Thymus (tissue), 11 donors: ENCODE measurements around the gene FOXO3. TPM values are rescaled to one million over a fixed set of nuclear protein-coding genes. Genes with fewer than 3 reads are reported as not detected.

Experiments
- DNase-seq, 9 donors: peaks; one replicate each; pipeline ENCODE4 v3.0.0-alpha.2; 2013; ENCODE audit warnings: low spot score in 9 of 9, low read depth in 6 of 9, missing footprints in 1 of 9
- H3K27ac ChIP-seq, 2 donors: one replicate each; pipeline ENCODE4 v1.5.1; 2013; ENCODE audit warnings: control low read depth in 1 of 2, low read depth in 1 of 2, low read length in 1 of 2, mild to moderate bottlenecking in 1 of 2, moderate library complexity in 1 of 2
- H3K27me3 ChIP-seq, 2 donors: one replicate each; pipeline ENCODE4 v1.5.1; 2013; ENCODE audit warnings: low read length in 1 of 2; ENCODE audit not compliant: control insufficient read depth in 2 of 2, insufficient read depth in 1 of 2
- H3K36me3 ChIP-seq, 2 donors: one replicate each; pipeline ENCODE4 v1.5.1; 2013; ENCODE audit warnings: low read length in 1 of 2, mild to moderate bottlenecking in 1 of 2, moderate library complexity in 1 of 2; ENCODE audit not compliant: control insufficient read depth in 2 of 2, insufficient read depth in 2 of 2
- H3K4me1 ChIP-seq, 2 donors: one replicate each; pipeline ENCODE4 v1.5.1; 2013; ENCODE audit warnings: low read length in 2 of 2; ENCODE audit not compliant: control insufficient read depth in 2 of 2, insufficient read depth in 2 of 2
- H3K4me3 ChIP-seq, 2 donors: one replicate each; pipeline ENCODE4 v1.5.1; 2013; ENCODE audit warnings: low read length in 2 of 2, control low read depth in 1 of 2, mild to moderate bottlenecking in 1 of 2
- H3K9me3 ChIP-seq, 2 donors: one replicate each; pipeline ENCODE4 v1.5.1; 2013; ENCODE audit warnings: low read length in 1 of 2, mild to moderate bottlenecking in 1 of 2; ENCODE audit not compliant: control insufficient read depth in 2 of 2, insufficient read depth in 1 of 2
- WGBS: extraction: QIAGEN DNeasy Blood & Tissue Kit; methylation state at CpG from one replicate; pipeline ENCODE4 v1.1.7; 2013; 5-methylcytosine and 5-hydroxymethylcytosine counted together
- polyA plus RNA-seq: library from polyadenylated mRNA; stranded (reverse); fragments of 200-250 nt; gene quantifications from one replicate; pipeline ENCODE4 v1.2.3, GENCODE V29; 2013
- total RNA-seq: library from RNA; stranded (reverse); fragments of 120-200 nt; gene quantifications from one replicate; pipeline ENCODE4 v1.2.4, GENCODE V29; 2013
- donor health status: healthy.

FOXO3 gene
- total and polyA plus RNA-seq, 2 donors = 11.2 to 33.6 TPM

DNA sequence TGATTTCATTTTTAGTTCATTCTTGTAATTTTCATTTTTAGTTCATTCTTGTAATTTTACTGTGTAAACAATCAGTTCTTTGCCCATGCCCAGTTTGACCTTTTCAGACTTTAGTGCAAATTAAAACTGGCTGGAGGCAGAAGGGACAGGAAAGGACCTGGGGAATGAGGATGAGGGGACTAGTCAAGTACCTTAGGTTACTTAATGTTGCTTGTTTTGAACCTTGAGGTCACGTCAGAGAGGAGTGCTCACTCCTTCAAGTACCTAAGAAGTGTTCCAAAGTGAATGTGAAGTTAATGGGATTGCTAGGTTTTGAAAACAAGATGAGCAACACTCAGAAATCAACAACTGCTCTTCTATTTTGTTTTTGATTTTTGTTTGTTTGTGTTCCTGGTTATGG is 82.5 kb downstream of the FOXO3 start:
- Histone ChIP-seq H3K4me3 (no peak overlapping the region), H3K9me3 (no peaks in the 10 kb centered on the region), H3K4me1 (peaks cover 5 to 12% of the 10 kb centered on the region in 2 donors), H3K36me3 (no peaks in the 10 kb centered on the region), H3K27me3 (no peaks in the 10 kb centered on the region), H3K27ac (no peak overlapping the region)
- no peak for DNase-seq
- WGBS = 100% methylated on average over 1 of the region's 1 CpG

- DNase-seq = no peak
- WGBS = 98% methylated on average over 4 of the region's 4 CpGs
- H3K27me3 ChIP-seq = no peaks in the 10 kb centered on the region
These were observed 83.5 kb downstream of the FOXO3 start for GRCh38 chr6:108644252-108644651.

DNA sequence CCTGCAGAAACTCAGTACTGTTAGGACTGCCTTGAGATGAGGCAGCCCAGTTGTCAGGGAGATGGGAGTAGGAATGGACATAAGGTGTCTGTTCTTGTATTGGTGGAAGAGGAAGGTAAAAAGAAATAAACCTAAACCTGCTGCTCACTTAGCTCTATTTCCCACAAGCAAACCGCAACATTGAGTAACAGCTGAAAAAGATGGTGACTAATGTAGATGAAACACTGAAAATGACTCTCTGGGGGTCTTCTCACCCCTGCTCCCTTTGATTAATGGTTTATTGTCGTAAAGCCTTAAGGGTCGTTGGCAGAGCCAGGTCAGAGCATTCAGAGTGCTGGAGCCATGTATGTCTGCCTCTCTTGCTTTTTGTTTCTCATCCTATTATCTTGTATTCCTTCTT is 87.5 kb downstream of the FOXO3 start:
- Histone ChIP-seq H3K27me3 (no peaks in the 10 kb centered on the region), H3K9me3 (no peaks in the 10 kb centered on the region), H3K36me3 (no peaks in the 10 kb centered on the region), H3K4me1 (peaks cover 7 to 12% of the 10 kb centered on the region in 2 donors), H3K27ac (no peak overlapping the region), H3K4me3 (no peak overlapping the region)
- no peak for DNase-seq
- 96% methylated on average over 3 of the region's 3 CpGs for WGBS

More at GRCh38 chr6:108644252-108644651, 83.5 kb downstream of the FOXO3 start:
- Histone ChIP-seq H3K4me3 (no peak overlapping the region), H3K9me3 (no peaks in the 10 kb centered on the region), H3K4me1 (peaks cover 3 to 16% of the 10 kb centered on the region in 2 donors), H3K27ac (no peak overlapping the region), H3K36me3 (no peaks in the 10 kb centered on the region)

DNA sequence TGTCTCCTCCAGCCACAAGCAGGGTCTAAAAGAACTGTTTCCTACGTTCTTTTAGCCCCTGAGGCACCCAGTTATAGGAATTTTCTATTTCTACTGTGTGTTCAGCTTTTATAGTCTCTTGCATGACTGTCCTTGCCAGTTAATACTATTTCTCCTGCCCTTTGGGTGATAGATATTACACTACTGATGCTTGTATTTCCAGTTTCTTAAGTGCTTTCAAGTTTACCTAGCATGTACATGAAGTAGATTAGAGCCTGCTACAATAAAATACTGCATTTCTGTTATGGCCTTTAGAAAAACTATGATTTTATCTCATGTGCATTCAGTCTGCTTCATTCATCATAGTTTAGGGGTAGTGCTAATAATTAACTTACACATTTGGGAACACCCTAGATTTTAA is 89.6 kb downstream of the FOXO3 start:
- no peak for DNase-seq
- no peaks in the 10 kb centered on the region for H3K9me3 ChIP-seq
- H3K27ac ChIP-seq = no peak overlapping the region
- peaks cover 7 to 23% of the 10 kb centered on the region in 2 donors for H3K4me1 ChIP-seq
- WGBS = 96% methylated on average over 1 of the region's 1 CpG
- H3K4me3 ChIP-seq = no peak overlapping the region
- H3K36me3 ChIP-seq = no peaks in the 10 kb centered on the region
- no peaks in the 10 kb centered on the region for H3K27me3 ChIP-seq

DNA sequence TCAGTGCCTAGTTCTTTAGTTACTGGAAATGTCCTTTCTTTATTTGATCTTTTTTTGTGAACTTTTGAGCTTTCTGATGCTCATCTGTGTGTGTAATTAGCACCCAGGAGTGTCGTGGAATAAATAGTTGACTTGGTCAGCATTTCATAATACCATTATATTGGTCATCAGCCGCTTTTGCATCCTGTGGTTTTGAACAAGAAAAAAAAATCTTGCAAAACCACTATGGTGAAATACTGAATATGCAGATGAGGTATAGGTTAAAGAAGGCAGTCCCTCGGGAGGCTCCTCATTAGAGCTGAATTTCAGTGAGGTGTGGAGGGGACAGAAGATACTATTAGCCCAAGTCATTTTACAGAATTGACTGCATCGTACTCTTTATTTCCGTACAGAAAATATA is 90.1 kb downstream of the FOXO3 start:
- no peaks in the 10 kb centered on the region for H3K36me3 ChIP-seq
- H3K27me3 ChIP-seq = no peaks in the 10 kb centered on the region
- 94% methylated on average over 5 of the region's 5 CpGs for WGBS
- no peak overlapping the region for H3K4me3 ChIP-seq
- H3K9me3 ChIP-seq = no peaks in the 10 kb centered on the region
- H3K4me1 ChIP-seq = peaks cover 7 to 23% of the 10 kb centered on the region in 2 donors
- H3K27ac ChIP-seq = no peak overlapping the region
- no peak for DNase-seq

DNA sequence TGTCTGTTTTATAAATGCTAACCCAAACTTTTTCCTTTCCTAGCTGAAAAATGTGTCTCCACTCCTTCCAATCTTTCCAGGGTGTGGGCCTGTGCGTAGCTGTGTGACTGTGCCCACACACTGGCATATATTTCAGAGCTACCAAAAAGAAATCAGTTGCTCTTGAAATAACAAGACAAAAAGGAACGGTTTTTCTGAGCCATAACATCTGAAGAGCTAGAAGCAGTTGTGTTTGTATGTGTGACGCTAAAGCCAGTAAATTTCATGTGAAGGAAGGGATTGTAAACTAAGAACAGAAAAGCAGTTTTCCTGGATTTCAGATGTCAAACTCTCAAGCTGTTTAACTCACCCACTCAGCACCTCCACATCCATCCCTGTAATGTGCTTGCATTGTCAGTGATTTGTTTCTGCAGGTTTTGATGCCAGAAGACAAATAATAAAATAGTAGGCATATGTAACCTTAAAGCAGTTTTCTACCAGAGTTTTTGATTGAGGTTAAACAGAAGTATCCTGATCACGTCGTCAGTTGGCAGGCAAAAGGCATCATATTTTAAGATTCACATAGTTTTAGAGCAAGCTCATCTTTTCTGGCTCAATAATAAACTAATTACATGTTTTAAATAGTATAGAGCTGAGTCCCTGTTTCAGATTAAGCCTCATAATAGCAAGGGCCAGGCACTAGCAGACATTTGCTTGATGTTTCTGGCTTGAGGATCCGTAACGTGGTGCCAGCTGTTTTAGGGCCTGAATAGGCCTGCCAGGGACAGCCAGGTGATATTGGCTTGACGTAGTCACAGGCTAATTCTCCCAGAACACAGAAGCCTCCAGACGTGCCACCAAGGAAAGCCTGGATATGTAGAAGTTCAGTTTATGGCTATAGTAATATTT is 90.9 kb downstream of the FOXO3 start:
- Histone ChIP-seq H3K36me3 (no peaks in the 10 kb centered on the region), H3K27me3 (no peaks in the 10 kb centered on the region), H3K4me3 (no peak overlapping the region), H3K9me3 (no peaks in the 10 kb centered on the region), H3K4me1 (peaks cover 7 to 23% of the 10 kb centered on the region in 2 donors), H3K27ac (peak overlapping the region in 1 of 2 donors; percentile 8)
- DNase-seq = no peak
- WGBS = 96% methylated on average over 9 of the region's 9 CpGs

- no peak for DNase-seq
- Histone ChIP-seq H3K4me1 (peaks cover 7 to 23% of the 10 kb centered on the region in 2 donors), H3K27me3 (no peaks in the 10 kb centered on the region), H3K36me3 (no peaks in the 10 kb centered on the region), H3K27ac (no peak overlapping the region), H3K4me3 (no peak overlapping the region), H3K9me3 (no peaks in the 10 kb centered on the region)
These were observed 91.7 kb downstream of the FOXO3 start for GRCh38 chr6:108652375-108652774.

GRCh38 chr6:108653949-108654348 is 93.2 kb downstream of the FOXO3 start:
- Histone ChIP-seq H3K27ac (no peak overlapping the region), H3K4me1 (peaks cover 7 to 18% of the 10 kb centered on the region in 2 donors)
- peak in 1 of 9 donors; percentile 37 for DNase-seq

GRCh38 chr6:108654465-108655106 is 93.9 kb downstream of the FOXO3 start:
- WGBS = 95% methylated on average over 5 of the region's 5 CpGs
- Histone ChIP-seq H3K4me3 (no peak overlapping the region), H3K4me1 (peaks cover 3 to 12% of the 10 kb centered on the region in 2 donors), H3K9me3 (no peaks in the 10 kb centered on the region), H3K36me3 (no peaks in the 10 kb centered on the region), H3K27me3 (no peaks in the 10 kb centered on the region), H3K27ac (no peak overlapping the region)
- no peak for DNase-seq

More at GRCh38 chr6:108653949-108654348, 93.2 kb downstream of the FOXO3 start:
- H3K4me3 ChIP-seq = no peak overlapping the region
- WGBS = 81% methylated on average over 3 of the region's 3 CpGs
- no peaks in the 10 kb centered on the region for H3K9me3 ChIP-seq
- no peaks in the 10 kb centered on the region for H3K36me3 ChIP-seq
- no peaks in the 10 kb centered on the region for H3K27me3 ChIP-seq
